HEK293 (cell line): ENCODE measurements around the gene SPEF1.
A peak's percentile ranks its signal among the peaks of the same experiment; 100 is the strongest.

Experiments used
- BCL11B ChIP-seq: fragments of 450-650 bp; formaldehyde crosslinking; IDR thresholded peaks from 2 replicates; pipeline ENCODE4 v1.5.1; 2016; ENCODE audit warnings: low read depth, missing biosample characterization, missing genetic modification characterization
- CTCF ChIP-seq: fragments of 450-650 bp; formaldehyde crosslinking; IDR thresholded peaks from 2 replicates; pipeline ENCODE4 v1.5.1; 2016; ENCODE audit warnings: missing biosample characterization, missing genetic modification characterization
- FEZF1 ChIP-seq: fragments of 450-650 bp; formaldehyde crosslinking; IDR thresholded peaks from 2 replicates; pipeline ENCODE4 v1.5.1; 2016; ENCODE audit warnings: missing biosample characterization, missing genetic modification characterization
- GLI4 ChIP-seq: fragments of 450-650 bp; formaldehyde crosslinking; IDR thresholded peaks from 2 replicates; pipeline ENCODE4 v1.5.1; 2016; ENCODE audit warnings: missing biosample characterization, missing genetic modification characterization
- PBX3 ChIP-seq: sonication (generic); formaldehyde crosslinking; IDR thresholded peaks from 2 replicates; pipeline ENCODE4 v1.8.1; 2022; ENCODE audit warnings: mild to moderate bottlenecking, moderate library complexity, missing genetic modification reagents
- PRDM6 ChIP-seq: fragments of 450-650 bp; formaldehyde crosslinking; IDR thresholded peaks from 2 replicates; pipeline ENCODE4 v1.5.1; 2017; ENCODE audit warnings: missing biosample characterization, missing genetic modification characterization
- SCRT1 ChIP-seq: fragments of 450-650 bp; formaldehyde crosslinking; IDR thresholded peaks from 2 replicates; pipeline ENCODE4 v1.5.1; 2016; ENCODE audit warnings: missing biosample characterization, missing genetic modification characterization, borderline replicate concordance
- WT1 ChIP-seq: fragments of 450-650 bp; formaldehyde crosslinking; IDR thresholded peaks from 2 replicates; pipeline ENCODE4 v1.5.1; 2016; ENCODE audit warnings: missing biosample characterization, missing genetic modification characterization
- ZBTB1 ChIP-seq: fragments of 450-650 bp; formaldehyde crosslinking; IDR thresholded peaks from 2 replicates; pipeline ENCODE4 v1.5.1; 2016; ENCODE audit warnings: missing biosample characterization, missing genetic modification characterization
- ZFHX2 ChIP-seq: fragments of 450-650 bp; formaldehyde crosslinking; conservative IDR thresholded peaks from 2 replicates; pipeline ENCODE4 v1.5.1; 2016; ENCODE audit warnings: missing biosample characterization, missing genetic modification characterization
- ZNF121 ChIP-seq: fragments of 450-650 bp; formaldehyde crosslinking; IDR thresholded peaks from 2 replicates; pipeline ENCODE4 v1.5.1; 2016; ENCODE audit warnings: missing biosample characterization, missing genetic modification characterization
- ZNF132 ChIP-seq: fragments of 450-650 bp; formaldehyde crosslinking; IDR thresholded peaks from 2 replicates; pipeline ENCODE4 v1.5.1; 2017; ENCODE audit warnings: missing biosample characterization, missing genetic modification characterization, borderline replicate concordance
- ZNF280D ChIP-seq: fragments of 450-650 bp; formaldehyde crosslinking; IDR thresholded peaks from 2 replicates; pipeline ENCODE4 v1.5.1; 2016; ENCODE audit warnings: missing biosample characterization, missing genetic modification characterization
- ZNF292 ChIP-seq: fragments of 450-650 bp; formaldehyde crosslinking; IDR thresholded peaks from 2 replicates; pipeline ENCODE4 v1.5.1; 2016; ENCODE audit warnings: low read depth, missing biosample characterization, missing genetic modification characterization, borderline replicate concordance
- ZNF324 ChIP-seq: fragments of 450-650 bp; formaldehyde crosslinking; IDR thresholded peaks from 2 replicates; pipeline ENCODE4 v1.5.1; 2016; ENCODE audit warnings: missing biosample characterization, missing genetic modification characterization
- ZNF335 ChIP-seq: fragments of 450-650 bp; formaldehyde crosslinking; conservative IDR thresholded peaks from 2 replicates; pipeline ENCODE4 v1.5.1; 2016; ENCODE audit warnings: missing biosample characterization, missing genetic modification characterization
- ZNF341 ChIP-seq: fragments of 450-650 bp; formaldehyde crosslinking; IDR thresholded peaks from 2 replicates; pipeline ENCODE4; 2016; ENCODE audit warnings: low read depth, missing biosample characterization, missing genetic modification characterization
- ZNF433 ChIP-seq: fragments of 450-650 bp; formaldehyde crosslinking; IDR thresholded peaks from 2 replicates; pipeline ENCODE4 v1.5.1; 2016; ENCODE audit warnings: missing biosample characterization, missing genetic modification characterization, low read depth
- ZNF518A ChIP-seq: fragments of 450-650 bp; formaldehyde crosslinking; conservative IDR thresholded peaks from 2 replicates; pipeline ENCODE4 v1.5.1; 2016; ENCODE audit warnings: low read depth, missing biosample characterization, missing genetic modification characterization
- ZNF544 ChIP-seq: fragments of 450-650 bp; formaldehyde crosslinking; IDR thresholded peaks from 2 replicates; pipeline ENCODE4 v1.5.0; 2017; ENCODE audit warnings: missing biosample characterization, missing genetic modification characterization
- ZNF548 ChIP-seq: fragments of 450-650 bp; formaldehyde crosslinking; IDR thresholded peaks from 2 replicates; pipeline ENCODE4 v1.5.1; 2016; ENCODE audit warnings: missing biosample characterization, missing genetic modification characterization
- ZNF561 ChIP-seq: fragments of 450-650 bp; IDR thresholded peaks from 2 replicates; pipeline ENCODE4 v1.5.1; 2018; ENCODE audit warnings: missing biosample characterization, missing genetic modification characterization, borderline replicate concordance
- ZNF626 ChIP-seq: fragments of 450-650 bp; sonication (Bioruptor Pico); formaldehyde crosslinking; IDR thresholded peaks from 2 replicates; pipeline ENCODE4 v1.5.1; 2018; ENCODE audit warnings: missing biosample characterization, missing genetic modification characterization, inconsistent platforms
- ZNF670 ChIP-seq: fragments of 450-650 bp; formaldehyde crosslinking; IDR thresholded peaks from 2 replicates; pipeline ENCODE4 v1.5.1; 2016; ENCODE audit warnings: missing biosample characterization, missing genetic modification characterization, low read depth
- ZNF704 ChIP-seq: fragments of 450-650 bp; formaldehyde crosslinking; IDR thresholded peaks from 2 replicates; pipeline ENCODE4 v1.5.1; 2016; ENCODE audit warnings: missing biosample characterization, missing genetic modification characterization
- ZXDB ChIP-seq: fragments of 450-650 bp; formaldehyde crosslinking; IDR thresholded peaks from 2 replicates; pipeline ENCODE4 v1.5.1; 2016; ENCODE audit warnings: missing biosample characterization, missing genetic modification characterization

The SPEF1 gene

GRCh38 chr20:3768342-3769130 is 12.7 kb downstream of the SPEF1 start (continued):
- TF ChIP-seq ZNF292 (tag by site-specific recombination), result no peak
- TF ChIP-seq ZNF280D, result no peak
- TF ChIP-seq SCRT1 (tag by site-specific recombination), result no peak
- no peak for TF ChIP-seq GLI4 (tag by site-specific recombination)
- TF ChIP-seq ZNF121 (tag by site-specific recombination), result no peak
- TF ChIP-seq ZNF626, result no peak
- no peak for TF ChIP-seq FEZF1 (tag by site-specific recombination)
- TF ChIP-seq CTCF (tag by site-specific recombination), result peak; percentile 85
- TF ChIP-seq ZXDB (tag by site-specific recombination), result no peak
- TF ChIP-seq BCL11B (tag by site-specific recombination), result no peak
- TF ChIP-seq ZNF335, result peak; percentile 86
- TF ChIP-seq ZBTB1 (tag by site-specific recombination), result no peak
- no peak for TF ChIP-seq ZNF518A (tag by site-specific recombination)
- no peak; the same call in 1 of the 2 replicates for TF ChIP-seq ZNF561 (tag by site-specific recombination)
- no peak for TF ChIP-seq PRDM6 (tag by site-specific recombination)
- TF ChIP-seq ZNF341 (tag by site-specific recombination), result no peak
- no peak for TF ChIP-seq PBX3 (CRISPR knock-in tag)
- TF ChIP-seq ZNF670, result no peak
- TF ChIP-seq ZNF548 (tag by site-specific recombination), result no peak
- TF ChIP-seq ZNF132 (tag by site-specific recombination), result no peak
- TF ChIP-seq ZNF704 (tag by site-specific recombination), result no peak
- TF ChIP-seq ZFHX2 (tag by site-specific recombination), result peak; percentile 98
- no peak for TF ChIP-seq ZNF433 (tag by site-specific recombination)
- no peak for TF ChIP-seq WT1
- TF ChIP-seq ZNF324 (tag by site-specific recombination), result no peak
- TF ChIP-seq ZNF544, result no peak
